Esophagus squamous epithelium (tissue), 5 donors: ENCODE data around the gene TOMM40L. TPM values are rescaled to one million over a fixed set of nuclear protein-coding genes. Genes with fewer than 3 reads are reported as not detected.

Experiments used
- DNase-seq: peaks from one replicate; lab custom pipeline; 2025; lab: John Stamatoyannopoulos, UW
- H3K27ac ChIP-seq, 4 donors: fragments of 200-600 bp; sonication (generic); one replicate each; pipeline ENCODE4 v1.5.1; 2016 to 2019; ENCODE audit warnings: mild to moderate bottlenecking in 1 of 4
- H3K27me3 ChIP-seq, 4 donors: fragments of 200-600 bp; sonication (generic); 1 replicate in 3 of 4; 2 replicates in 1 of 4; pipeline versions ENCODE4 v1.5.1 to v1.6.0; 2017 to 2021; ENCODE audit warnings: antibody characterized with exemption in 1 of 4
- H3K36me3 ChIP-seq, 3 donors: fragments of 200-600 bp; sonication (generic); one replicate each; pipeline ENCODE4 v1.5.1; 2016 to 2019
- H3K4me1 ChIP-seq, 3 donors: fragments of 200-600 bp; sonication (generic); one replicate each; pipeline ENCODE4 v1.5.1; 2017 to 2019
- H3K4me3 ChIP-seq, 4 donors: fragments of 200-600 bp; sonication (generic); 1 replicate in 3 of 4; 2 replicates in 1 of 4; pipeline ENCODE4 v1.5.1; 2016 to 2019; ENCODE audit warnings: mild to moderate bottlenecking in 2 of 4, moderate library complexity in 1 of 4
- H3K9me3 ChIP-seq, 3 donors: fragments of 200-600 bp; sonication (generic); one replicate each; pipeline ENCODE4 v1.5.1; 2016 to 2019
- POLR2A ChIP-seq, 4 donors: fragments of 450-650 bp; IDR thresholded peaks; one replicate each; pipeline ENCODE4 v1.6.1; 2017; ENCODE audit warnings: antibody characterized with exemption in 4 of 4, mild to moderate bottlenecking in 4 of 4, moderate library complexity in 3 of 4
- WGBS, 2 donors: methylation state at CpG; one replicate each; pipeline ENCODE4 v1.1.5; 2018; 5-methylcytosine and 5-hydroxymethylcytosine counted together
- intact Hi-C: fragments of 100-400 bp; cut with DNase I; formaldehyde crosslinking; loops from one replicate; pipeline ENCODE4 v1.15.0; 2022
- total RNA-seq, 4 donors: library from RNA; depleted of rRNA; stranded (reverse); fragments of >200 nt; gene quantifications; one replicate each; pipeline ENCODE4 v1.1.0, GENCODE V29; 2016
- TF ChIP-seq, protein P1 (sequence below), 6 experiments: fragments of 450-650 bp in 4 of 6; fragments of 200-600 bp in 2 of 6; sonication (generic) in 2 of 6; IDR thresholded peaks; one replicate each; pipeline ENCODE4 v1.5.1; 2016 to 2019; ENCODE audit warnings: antibody characterized with exemption in 6 of 6, mild to moderate bottlenecking in 4 of 6, moderate library complexity in 4 of 6
- donor health status: DM: yes; HTN: yes; CAD: no.

TOMM40L gene
- total RNA-seq, 4 donors from 2014 or later: 7.6 to 23.9 (median 10.2) TPM

- WGBS, 2 donors: 73 to 75% methylated on average over 11 of the region's 12 CpGs
- H3K36me3 ChIP-seq: peaks cover 25 to 83% (median 35%) of the 10 kb centered on the region in 3 donors
- intact Hi-C loops: no loop called here
- peak overlapping the region in 2 of 4 donors; percentile 15 to 29 for H3K4me3 ChIP-seq
- no peaks in the 10 kb centered on the region for H3K9me3 ChIP-seq
- TF ChIP-seq POLR2A (IDR thresholded peaks at IDR 0.05): no peak
- TF ChIP-seq, protein P1, sequence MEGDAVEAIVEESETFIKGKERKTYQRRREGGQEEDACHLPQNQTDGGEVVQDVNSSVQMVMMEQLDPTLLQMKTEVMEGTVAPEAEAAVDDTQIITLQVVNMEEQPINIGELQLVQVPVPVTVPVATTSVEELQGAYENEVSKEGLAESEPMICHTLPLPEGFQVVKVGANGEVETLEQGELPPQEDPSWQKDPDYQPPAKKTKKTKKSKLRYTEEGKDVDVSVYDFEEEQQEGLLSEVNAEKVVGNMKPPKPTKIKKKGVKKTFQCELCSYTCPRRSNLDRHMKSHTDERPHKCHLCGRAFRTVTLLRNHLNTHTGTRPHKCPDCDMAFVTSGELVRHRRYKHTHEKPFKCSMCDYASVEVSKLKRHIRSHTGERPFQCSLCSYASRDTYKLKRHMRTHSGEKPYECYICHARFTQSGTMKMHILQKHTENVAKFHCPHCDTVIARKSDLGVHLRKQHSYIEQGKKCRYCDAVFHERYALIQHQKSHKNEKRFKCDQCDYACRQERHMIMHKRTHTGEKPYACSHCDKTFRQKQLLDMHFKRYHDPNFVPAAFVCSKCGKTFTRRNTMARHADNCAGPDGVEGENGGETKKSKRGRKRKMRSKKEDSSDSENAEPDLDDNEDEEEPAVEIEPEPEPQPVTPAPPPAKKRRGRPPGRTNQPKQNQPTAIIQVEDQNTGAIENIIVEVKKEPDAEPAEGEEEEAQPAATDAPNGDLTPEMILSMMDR (IDR thresholded peaks at IDR 0.05): no peak
- no peaks in the 10 kb centered on the region for H3K27me3 ChIP-seq
- peak overlapping the region; percentile 37 to 99 (median 89) for H3K27ac ChIP-seq
- no peak for DNase-seq
- H3K4me1 ChIP-seq: peaks cover 8 to 83% (median 40%) of the 10 kb centered on the region in 3 donors
Measured at GRCh38 chr1:161206411-161207140, 19.3 kb upstream of the TOMM40L start.

DNA sequence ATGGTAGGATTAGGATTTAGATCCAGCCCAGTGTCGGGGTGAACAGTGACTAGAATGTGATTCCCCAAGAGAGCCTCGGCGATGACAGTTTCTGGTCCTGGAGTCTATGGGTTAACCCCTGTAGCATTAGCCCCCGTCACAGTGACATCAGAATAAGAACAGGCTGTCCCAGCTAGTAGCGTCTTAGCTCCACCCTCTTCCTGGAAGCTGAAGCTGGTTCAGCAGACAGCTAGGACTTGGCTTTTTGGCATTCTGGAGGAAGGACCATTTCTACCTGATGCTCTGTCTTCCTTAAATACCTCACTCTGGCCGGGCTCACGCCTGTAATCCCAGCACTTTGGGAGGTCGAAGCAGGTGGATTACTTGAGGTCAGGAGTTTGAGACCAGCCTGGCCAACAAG lies 18.7 kb upstream of the TOMM40L start:
- TF ChIP-seq, protein P1 (IDR thresholded peaks at IDR 0.05): no peak
- peak in 2 of 4 donors; percentile 33 to 49 for TF ChIP-seq POLR2A (IDR thresholded peaks at IDR 0.05)
- Histone ChIP-seq H3K36me3 (peaks cover 28 to 89% (median 41%) of the 10 kb centered on the region in 3 donors), H3K27ac (peak overlapping the region; percentile 37 to 99 (median 89)), H3K4me1 (peaks cover 6 to 79% (median 39%) of the 10 kb centered on the region in 3 donors), H3K9me3 (no peaks in the 10 kb centered on the region), H3K27me3 (no peaks in the 10 kb centered on the region), H3K4me3 (peak overlapping the region in 3 of 4 donors; percentile 9 to 29 (median 15))
- 60 to 76% methylated on average over 4 to 5 of the region's 8 CpGs for WGBS, 2 donors
- intact Hi-C loops: no loop called here
- no peak for DNase-seq

DNA sequence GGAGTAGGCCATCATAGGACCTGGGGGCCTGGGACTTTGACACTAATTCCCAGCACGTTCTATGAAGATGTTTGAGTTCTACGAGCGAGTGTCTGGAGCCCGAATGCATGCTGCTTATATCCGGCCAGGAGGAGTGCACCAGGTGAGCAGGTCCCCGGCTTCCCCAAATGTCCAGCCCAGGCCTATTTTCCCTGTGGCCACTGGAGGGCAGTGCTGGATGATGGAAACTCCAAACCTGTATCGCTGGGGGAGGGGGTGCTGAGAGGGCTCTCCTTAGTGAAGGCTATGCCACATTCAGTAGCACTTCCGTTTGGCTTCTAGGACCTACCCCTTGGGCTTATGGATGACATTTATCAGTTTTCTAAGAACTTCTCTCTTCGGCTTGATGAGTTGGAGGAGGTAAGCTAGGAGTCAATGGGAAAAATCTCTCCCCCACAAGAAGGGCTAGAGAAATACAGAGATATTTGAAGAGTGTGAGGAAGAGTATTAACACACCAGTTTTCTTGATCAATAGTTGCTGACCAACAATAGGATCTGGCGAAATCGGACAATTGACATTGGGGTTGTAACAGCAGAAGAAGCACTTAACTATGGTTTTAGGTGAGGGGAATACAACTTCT lies 16.0 kb upstream of the TOMM40L start:
- TF ChIP-seq, protein P1 (IDR thresholded peaks at IDR 0.05): peak; percentile 70 to 88 (median 86)
- no peak for TF ChIP-seq POLR2A (IDR thresholded peaks at IDR 0.05)
- Histone ChIP-seq H3K36me3 (peaks cover 48 to 100% (median 65%) of the 10 kb centered on the region in 3 donors), H3K4me3 (no peak overlapping the region), H3K27me3 (no peaks in the 10 kb centered on the region), H3K9me3 (no peaks in the 10 kb centered on the region), H3K27ac (peak overlapping the region in 2 of 4 donors; percentile 83 to 99), H3K4me1 (peaks cover 0 to 56% (median 19%) of the 10 kb centered on the region in 3 donors)
- intact Hi-C loops: no loop called here
- WGBS, 2 donors: 46 to 55% methylated on average over 8 to 11 of the region's 11 CpGs
- no peak for DNase-seq

DNA sequence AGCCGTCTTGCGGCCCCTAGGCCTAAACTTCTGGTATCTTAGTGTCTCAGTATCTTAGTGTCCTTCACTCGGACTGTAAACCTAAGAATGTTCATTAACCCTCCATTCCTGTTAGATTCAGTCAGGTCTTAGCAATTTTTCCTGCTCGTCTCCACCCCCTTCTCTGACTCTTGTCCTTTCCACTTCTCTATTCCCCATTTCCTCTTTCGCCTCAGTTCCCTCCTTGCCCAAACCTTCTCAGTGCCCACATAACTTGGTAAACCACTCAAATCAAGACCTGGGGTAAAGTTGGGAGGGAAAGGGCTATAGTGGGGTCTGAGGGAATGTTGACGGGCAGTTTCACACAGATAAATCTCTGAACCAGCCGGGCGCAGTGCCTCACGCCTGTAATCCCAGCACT lies 11.5 kb upstream of the TOMM40L start:
- TF ChIP-seq, protein P1 (IDR thresholded peaks at IDR 0.05): no peak
- TF ChIP-seq POLR2A (IDR thresholded peaks at IDR 0.05): no peak
- H3K9me3 ChIP-seq: no peaks in the 10 kb centered on the region
- no peak overlapping the region for H3K4me3 ChIP-seq
- H3K4me1 ChIP-seq: peaks cover 0 to 14% (median 1%) of the 10 kb centered on the region in 3 donors
- H3K36me3 ChIP-seq: peaks cover 34 to 61% (median 43%) of the 10 kb centered on the region in 3 donors
- WGBS, 2 donors: 81 to 86% methylated on average over 9 of the region's 9 CpGs
- peak overlapping the region in 2 of 4 donors; percentile 61 to 71 for H3K27ac ChIP-seq
- DNase-seq: no peak
- intact Hi-C loops: no loop called here
- no peaks in the 10 kb centered on the region for H3K27me3 ChIP-seq

DNA sequence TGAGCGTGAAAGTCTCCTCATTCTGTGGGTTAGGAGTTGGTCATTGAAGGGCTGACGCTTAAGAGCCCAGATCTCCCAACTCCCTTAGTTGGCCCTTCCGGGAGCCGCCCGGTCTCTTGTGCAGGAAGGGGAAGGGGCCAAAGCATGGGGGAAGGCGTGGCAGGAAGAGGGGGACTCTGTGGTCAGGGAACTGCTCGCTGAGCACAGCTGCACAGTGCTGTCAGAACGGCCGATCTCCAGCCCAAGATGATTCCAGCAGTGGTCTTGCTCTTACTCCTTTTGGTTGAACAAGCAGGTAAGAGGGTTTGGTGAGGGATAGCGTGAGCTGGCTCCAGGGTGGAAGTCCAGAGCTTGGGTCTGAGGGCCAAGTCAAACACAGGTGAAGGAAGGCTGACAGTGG lies 10.8 kb upstream of the TOMM40L start, which contains the start of gene FCER1G:
Gene FCER1G (plus strand): TSS at position 220 of the 400 bp plus-strand sequence. CDS start 27 bp downstream, at position 247.
- Histone ChIP-seq H3K9me3 (no peaks in the 10 kb centered on the region), H3K36me3 (peaks cover 32 to 54% (median 42%) of the 10 kb centered on the region in 3 donors), H3K27ac (peak within 1 kb of the TSS in 3 of 4 donors; percentile 0 to 75 (median 61)), H3K4me1 (peaks cover 0 to 7% (median 0%) of the 10 kb centered on the region in 3 donors), H3K4me3 (peak within 1 kb of the TSS in 3 of 4 donors; percentile 16 to 50 (median 30)), H3K27me3 (no peaks in the 10 kb centered on the region)
- TF ChIP-seq, protein P1 (IDR thresholded peaks at IDR 0.05): no peak
- TF ChIP-seq POLR2A (IDR thresholded peaks at IDR 0.05): peak in 2 of 4 donors; percentile 47 to 68
- WGBS, 2 donors: 67 to 73% methylated on average over 10 of the region's 10 CpGs
- DNase-seq: no peak
- intact Hi-C loops: no loop called here
